DND-41 (cell line): ENCODE data around the gene KCTD11.

Experiments
- CTCF ChIP-seq: IDR thresholded peaks from 2 replicates; pipeline ENCODE4 v1.5.1; 2012; ENCODE audit warnings: borderline replicate concordance, low read length, moderate library complexity, mild to moderate bottlenecking; ENCODE audit not compliant: poor library complexity, severe bottlenecking; ENCODE audit errors: extremely low read depth
- EZH2 ChIP-seq: IDR thresholded peaks from 3 replicates; pipeline ENCODE4 v1.6.1; 2012; ENCODE audit warnings: borderline replicate concordance, low read depth, mild to moderate bottlenecking, moderate library complexity, low read length, inconsistent platforms; ENCODE audit not compliant: severe bottlenecking

GRCh38 chr17:7367918-7368598 is 16.1 kb downstream of the KCTD11 start:
- TF ChIP-seq CTCF (no peak), EZH2 (no peak)
